Epidermal melanocyte (primary cell): Measurements from ENCODE around the gene ELL.
"Not testable (repeated sequence)": the region's sequence is repeated elsewhere in the genome, so short reads cannot be mapped to it uniquely, and the experiment has no call there.

Experiments
- DNase-seq: peaks from one replicate; pipeline ENCODE4 v3.0.0; 2011; ENCODE audit warnings: low spot score; ENCODE audit not compliant: insufficient read length

ELL gene

GRCh38 chr19:18532168-18532890 lies 10.5 kb upstream of the ELL start:
- DNase-seq: no peak

- DNase-seq: no peak
Measured at GRCh38 chr19:18531485-18531884, 9.6 kb upstream of the ELL start.

- no peak for DNase-seq
Measured at GRCh38 chr19:18529782-18530181, 7.9 kb upstream of the ELL start.

- no peak for DNase-seq
Measured at GRCh38 chr19:18526316-18526715, 4.4 kb upstream of the ELL start.

- DNase-seq: no peak
Measured at GRCh38 chr19:18523841-18524240, 2.0 kb upstream of the ELL start.

GRCh38 chr19:18522862-18523440 lies 1.1 kb upstream of the ELL start:
- DNase-seq: not testable (repeated sequence)

GRCh38 chr19:18522124-18522861 lies 423 bp upstream of the ELL start:
- DNase-seq: peak; percentile 98

- DNase-seq: no peak
Measured at GRCh38 chr19:18520848-18521691, 800 bp downstream of the ELL start.

- DNase-seq: no peak
Measured at GRCh38 chr19:18519962-18520847, 1.7 kb downstream of the ELL start.

- DNase-seq: no peak
Measured at GRCh38 chr19:18518639-18519038, 3.2 kb downstream of the ELL start.

- no peak for DNase-seq
Measured at GRCh38 chr19:18517606-18518005, 4.3 kb downstream of the ELL start.

GRCh38 chr19:18515959-18516358 lies 5.9 kb downstream of the ELL start:
- no peak for DNase-seq

GRCh38 chr19:18514800-18515682 lies 6.8 kb downstream of the ELL start:
- DNase-seq: no peak

- DNase-seq: no peak
Measured at GRCh38 chr19:18513868-18514267, 8.0 kb downstream of the ELL start.

- no peak for DNase-seq
Measured at GRCh38 chr19:18510216-18510615, 11.7 kb downstream of the ELL start.

- no peak for DNase-seq
Measured at GRCh38 chr19:18508585-18508984, 13.3 kb downstream of the ELL start.

GRCh38 chr19:18507727-18508440 lies 14.0 kb downstream of the ELL start:
- DNase-seq: no peak

- DNase-seq: no peak
Measured at GRCh38 chr19:18507021-18507726, 14.7 kb downstream of the ELL start.
